HG02623 (cell line): ENCODE measurements around the gene PKP1.

ENCODE experiments used
- ATAC-seq: cut with Tn5 transposase; IDR thresholded peaks from one replicate; pipeline ENCODE4 v1.9.1; 2021; ENCODE audit warnings: moderate library complexity; ENCODE audit not compliant: unreplicated experiment

The PKP1 gene

GRCh38 chr1:201327687-201328240 lies 44.5 kb downstream of the PKP1 start:
- ATAC-seq = no peak

GRCh38 chr1:201328576-201328975 lies 45.3 kb downstream of the PKP1 start:
- ATAC-seq = no peak

GRCh38 chr1:201329286-201329685 lies 46.0 kb downstream of the PKP1 start:
- no peak for ATAC-seq

- no peak for ATAC-seq
Observed at GRCh38 chr1:201329801-201330200, 46.5 kb downstream of the PKP1 start.

- ATAC-seq = no peak
Observed at GRCh38 chr1:201330541-201330940, 47.2 kb downstream of the PKP1 start.

- ATAC-seq = no peak
Observed at GRCh38 chr1:201331166-201331565, 47.9 kb downstream of the PKP1 start.

- ATAC-seq = no peak
Observed at GRCh38 chr1:201332021-201332420, 48.7 kb downstream of the PKP1 start.

GRCh38 chr1:201332616-201333335 lies 49.5 kb downstream of the PKP1 start:
- no peak for ATAC-seq

- no peak for ATAC-seq
Observed at GRCh38 chr1:201334325-201335173, 51.2 kb downstream of the PKP1 start.

GRCh38 chr1:201335174-201335870 lies 52.0 kb downstream of the PKP1 start:
- ATAC-seq = no peak

GRCh38 chr1:201335901-201336300 lies 52.6 kb downstream of the PKP1 start:
- ATAC-seq = no peak

- no peak for ATAC-seq
Observed at GRCh38 chr1:201336711-201337450, 53.6 kb downstream of the PKP1 start.

- ATAC-seq = no peak
Observed at GRCh38 chr1:201341377-201341776, 58.1 kb downstream of the PKP1 start.

- ATAC-seq = no peak
Observed at GRCh38 chr1:201344206-201345080, 61.1 kb downstream of the PKP1 start.

- ATAC-seq = no peak
Observed at GRCh38 chr1:201345081-201345355, 61.7 kb downstream of the PKP1 start.

- ATAC-seq = no peak
Observed at GRCh38 chr1:201346337-201346939, 63.1 kb downstream of the PKP1 start.

GRCh38 chr1:201346987-201347386 lies 63.7 kb downstream of the PKP1 start:
- no peak for ATAC-seq

- no peak for ATAC-seq
Observed at GRCh38 chr1:201347498-201348210, 64.3 kb downstream of the PKP1 start.

- no peak for ATAC-seq
Observed at GRCh38 chr1:201348211-201348566, 64.9 kb downstream of the PKP1 start.
